Mesothelial cell of epicardium (in vitro differentiated cells): Measurements from ENCODE around the gene CCT6B. TPM values are rescaled to one million over a fixed set of nuclear protein-coding genes. Genes with fewer than 3 reads are reported as not detected.

Source experiments
- DNase-seq, 2 experiments: peaks; one replicate each; pipeline ENCODE4 v3.0.0; 2021; ENCODE audit warnings: low spot score in 2 of 2; ENCODE audit not compliant: unreplicated experiment in 2 of 2
- H3K27ac Mint-ChIP-seq: 2 replicates; pipeline ENCODE4 v1.8.0; 2021; ENCODE audit warnings: mixed read lengths
- H3K27me3 Mint-ChIP-seq: 2 replicates; pipeline ENCODE4 v1.8.0; 2021; ENCODE audit warnings: low read depth, mixed read lengths
- H3K36me3 Mint-ChIP-seq: 2 replicates; pipeline ENCODE4 v1.8.0; 2021; ENCODE audit warnings: mixed read lengths
- H3K4me1 Mint-ChIP-seq: 2 replicates; pipeline ENCODE4 v1.8.0; 2021; ENCODE audit warnings: mixed read lengths
- H3K4me3 Mint-ChIP-seq: 2 replicates; pipeline ENCODE4 v1.8.0; 2021; ENCODE audit warnings: mild to moderate bottlenecking, moderate library complexity, mixed read lengths
- H3K9me3 Mint-ChIP-seq: 2 replicates; pipeline ENCODE4 v1.8.0; 2021; ENCODE audit warnings: mixed read lengths
- total RNA-seq: library from RNA; stranded (reverse); gene quantifications from 3 replicates; pipeline ENCODE4 v1.2.1, GENCODE V29; 2021
- TF ChIP-seq, protein P1 (sequence below): fragments of 200-600 bp; sonication (generic); IDR thresholded peaks from one replicate; pipeline ENCODE4 v1.5.0; 2021; ENCODE audit warnings: antibody characterized with exemption; ENCODE audit not compliant: unreplicated experiment

Gene CCT6B
- total RNA-seq, 1 donor from 2014 or later, result 3.5 TPM

- TF ChIP-seq, protein P1, sequence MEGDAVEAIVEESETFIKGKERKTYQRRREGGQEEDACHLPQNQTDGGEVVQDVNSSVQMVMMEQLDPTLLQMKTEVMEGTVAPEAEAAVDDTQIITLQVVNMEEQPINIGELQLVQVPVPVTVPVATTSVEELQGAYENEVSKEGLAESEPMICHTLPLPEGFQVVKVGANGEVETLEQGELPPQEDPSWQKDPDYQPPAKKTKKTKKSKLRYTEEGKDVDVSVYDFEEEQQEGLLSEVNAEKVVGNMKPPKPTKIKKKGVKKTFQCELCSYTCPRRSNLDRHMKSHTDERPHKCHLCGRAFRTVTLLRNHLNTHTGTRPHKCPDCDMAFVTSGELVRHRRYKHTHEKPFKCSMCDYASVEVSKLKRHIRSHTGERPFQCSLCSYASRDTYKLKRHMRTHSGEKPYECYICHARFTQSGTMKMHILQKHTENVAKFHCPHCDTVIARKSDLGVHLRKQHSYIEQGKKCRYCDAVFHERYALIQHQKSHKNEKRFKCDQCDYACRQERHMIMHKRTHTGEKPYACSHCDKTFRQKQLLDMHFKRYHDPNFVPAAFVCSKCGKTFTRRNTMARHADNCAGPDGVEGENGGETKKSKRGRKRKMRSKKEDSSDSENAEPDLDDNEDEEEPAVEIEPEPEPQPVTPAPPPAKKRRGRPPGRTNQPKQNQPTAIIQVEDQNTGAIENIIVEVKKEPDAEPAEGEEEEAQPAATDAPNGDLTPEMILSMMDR, result no peak
- no peak overlapping the region for H3K4me3 Mint-ChIP-seq
- no peaks in the 10 kb centered on the region for H3K9me3 Mint-ChIP-seq
- no peaks in the 10 kb centered on the region for H3K4me1 Mint-ChIP-seq
- no peak overlapping the region for H3K27ac Mint-ChIP-seq
- peaks cover 25% of the 10 kb centered on the region for H3K27me3 Mint-ChIP-seq
- DNase-seq, result no peak
- H3K36me3 Mint-ChIP-seq, result no peaks in the 10 kb centered on the region
These were observed 31.0 kb downstream of the CCT6B start for GRCh38 chr17:34930283-34930682.

- Mint-ChIP-seq H3K4me3 (no peak overlapping the region), H3K4me1 (no peaks in the 10 kb centered on the region), H3K27ac (no peak overlapping the region), H3K36me3 (no peaks in the 10 kb centered on the region), H3K9me3 (no peaks in the 10 kb centered on the region), H3K27me3 (peaks cover 4% of the 10 kb centered on the region)
- DNase-seq, result no peak
- TF ChIP-seq, protein P1, result no peak
These were observed 34.6 kb downstream of the CCT6B start for GRCh38 chr17:34926661-34927060.

GRCh38 chr17:34920676-34921075, 40.6 kb downstream of the CCT6B start:
- H3K27ac Mint-ChIP-seq, result no peak overlapping the region

GRCh38 chr17:34917381-34917780, 43.9 kb downstream of the CCT6B start:
- Mint-ChIP-seq H3K4me1 (no peaks in the 10 kb centered on the region), H3K9me3 (peaks cover 8% of the 10 kb centered on the region), H3K4me3 (no peak overlapping the region), H3K27ac (no peak overlapping the region), H3K36me3 (no peaks in the 10 kb centered on the region), H3K27me3 (peaks cover 9% of the 10 kb centered on the region)
- TF ChIP-seq, protein P1, result no peak
- DNase-seq, result no peak

More at GRCh38 chr17:34920676-34921075, 40.6 kb downstream of the CCT6B start:
- DNase-seq, result no peak
- Mint-ChIP-seq H3K9me3 (no peaks in the 10 kb centered on the region), H3K36me3 (no peaks in the 10 kb centered on the region), H3K4me1 (no peaks in the 10 kb centered on the region), H3K4me3 (no peak overlapping the region), H3K27me3 (peaks cover 9% of the 10 kb centered on the region)
- TF ChIP-seq, protein P1, result no peak

GRCh38 chr17:34916120-34916519, 45.1 kb downstream of the CCT6B start:
- Mint-ChIP-seq H3K9me3 (peaks cover 8% of the 10 kb centered on the region), H3K4me1 (no peaks in the 10 kb centered on the region), H3K27me3 (peaks cover 9% of the 10 kb centered on the region), H3K4me3 (no peak overlapping the region), H3K36me3 (no peaks in the 10 kb centered on the region), H3K27ac (no peak overlapping the region)
- TF ChIP-seq, protein P1, result no peak
- no peak for DNase-seq

DNA sequence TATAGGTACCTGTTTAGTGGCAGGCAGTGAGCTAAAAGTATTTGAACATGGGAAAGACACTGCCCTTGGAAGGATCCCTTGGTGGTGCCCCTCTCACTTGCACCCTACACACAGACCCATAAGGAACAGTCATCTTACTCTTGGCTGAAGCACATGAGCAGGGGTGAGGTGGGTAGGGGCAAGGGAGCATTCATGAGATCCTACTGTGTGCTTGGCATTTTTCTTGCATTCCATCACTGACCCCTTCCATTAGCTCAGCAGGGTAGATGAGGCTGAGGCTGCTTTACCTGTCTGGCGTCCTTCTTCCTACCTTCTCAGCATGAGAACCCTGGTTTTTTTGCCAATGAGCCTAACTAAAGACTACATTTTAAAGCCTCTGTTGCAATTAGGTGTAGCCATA, 48.3 kb downstream of the CCT6B start:
- no peak overlapping the region for H3K4me3 Mint-ChIP-seq
- no peak overlapping the region for H3K27ac Mint-ChIP-seq
- no peak for DNase-seq
- H3K9me3 Mint-ChIP-seq, result peaks cover 8% of the 10 kb centered on the region
- H3K4me1 Mint-ChIP-seq, result peaks cover 4% of the 10 kb centered on the region
- TF ChIP-seq, protein P1, result no peak
- no peaks in the 10 kb centered on the region for H3K36me3 Mint-ChIP-seq
- peaks cover 2% of the 10 kb centered on the region for H3K27me3 Mint-ChIP-seq
